Measurements from ENCODE around the gene NDEL1. TPM values are rescaled to one million over a fixed set of nuclear protein-coding genes. Genes with fewer than 3 reads are reported as not detected.

The NDEL1 gene
- total RNA-seq, 1 donor from 2014 or later, result 24.8 TPM

DNA sequence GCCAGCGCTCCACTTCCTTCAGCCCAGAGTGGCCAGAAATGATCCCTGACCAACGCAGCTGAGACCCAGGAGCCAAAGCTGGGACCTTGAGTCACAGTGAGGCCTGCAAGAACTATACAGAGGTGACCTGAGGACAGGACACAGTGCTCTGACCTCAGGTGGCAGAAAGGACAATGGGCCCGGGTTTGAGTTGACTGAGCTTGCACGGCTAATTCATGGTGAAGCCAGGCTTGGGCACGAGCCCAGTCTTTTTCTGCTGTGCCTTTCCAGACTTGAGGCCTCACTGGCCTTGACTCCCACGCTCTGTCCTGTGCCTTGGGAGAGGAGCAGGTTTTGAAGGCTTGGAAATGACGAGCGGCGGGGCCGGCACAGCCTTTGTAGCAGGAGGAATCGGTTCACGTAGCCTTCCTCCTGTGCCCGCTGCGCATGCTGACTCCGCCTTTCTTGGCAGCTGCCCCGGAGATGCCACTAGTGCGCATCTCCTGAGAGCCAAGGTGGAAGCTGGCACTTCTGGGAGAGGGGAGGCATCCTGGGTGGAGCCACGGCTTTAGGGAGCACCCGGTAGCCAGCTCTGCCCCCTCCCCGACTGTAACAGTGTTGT, 34.9 kb downstream of the NDEL1 start:
- DNase-seq (peak; percentile 78), ATAC-seq (ENCODE audit: poor library complexity) (peak; percentile 62)
- intact Hi-C loops (cut with DNase I), result no loop called here

DNA sequence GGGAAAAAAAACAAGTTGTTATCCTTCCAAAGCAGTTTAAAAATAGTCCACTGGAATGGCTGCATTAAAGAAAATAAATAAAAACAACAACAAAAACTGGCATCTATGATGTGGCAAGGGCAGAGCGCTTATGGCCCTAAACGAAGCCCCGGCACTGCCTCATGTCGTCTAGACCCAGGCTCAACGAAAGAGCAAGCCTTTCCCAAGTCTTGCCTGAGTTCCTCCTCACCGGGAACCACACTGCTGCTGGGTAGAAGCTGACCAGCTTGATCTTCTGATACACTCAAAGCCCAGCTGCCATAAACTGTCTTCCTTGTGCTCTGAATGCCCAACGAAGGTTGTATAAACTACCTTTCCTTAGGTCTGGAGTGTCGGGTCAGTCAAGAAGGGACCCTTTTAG, 37.0 kb downstream of the NDEL1 start:
- DNase-seq (no peak), ATAC-seq (ENCODE audit: poor library complexity) (no peak)
- intact Hi-C loops (cut with DNase I), result no loop called here

DNA sequence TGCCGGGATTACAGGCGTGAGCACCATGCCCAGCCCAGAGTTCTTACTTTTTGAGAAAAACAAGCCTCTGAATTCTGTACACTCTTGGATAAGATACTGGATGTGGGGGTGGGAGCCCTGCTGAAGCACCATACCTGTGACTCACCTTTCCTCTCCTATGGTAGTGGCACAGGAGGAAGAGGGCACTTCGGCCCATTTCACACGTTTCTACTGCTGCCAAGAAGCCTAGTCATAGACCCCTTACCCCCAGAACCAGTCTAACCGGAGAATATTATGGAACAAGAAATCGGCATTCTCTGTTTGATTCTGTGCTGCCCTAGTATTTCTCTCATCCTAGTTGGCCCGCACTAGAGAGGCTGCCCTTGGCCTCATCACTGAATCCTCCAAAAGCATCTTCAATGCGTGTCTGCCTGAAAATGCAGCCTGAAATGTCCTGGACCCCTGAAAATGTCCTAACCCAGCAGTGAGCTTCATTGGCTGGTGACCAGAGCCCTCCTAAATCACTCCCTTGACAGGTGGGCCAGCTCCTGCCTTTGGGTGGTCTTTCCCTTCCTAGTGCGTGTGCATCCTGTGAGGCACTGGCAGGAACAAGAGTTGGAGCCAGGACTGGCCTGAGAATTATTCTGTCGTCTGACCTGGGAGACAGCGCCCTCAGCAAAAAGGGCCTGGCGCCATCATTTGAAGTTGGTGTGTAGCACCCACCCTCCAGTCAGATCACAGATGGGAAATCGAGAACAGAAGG, 37.9 kb downstream of the NDEL1 start:
- DNase-seq (no peak), ATAC-seq (ENCODE audit: poor library complexity) (no peak)
- intact Hi-C loops (cut with DNase I), result no loop called here

DNA sequence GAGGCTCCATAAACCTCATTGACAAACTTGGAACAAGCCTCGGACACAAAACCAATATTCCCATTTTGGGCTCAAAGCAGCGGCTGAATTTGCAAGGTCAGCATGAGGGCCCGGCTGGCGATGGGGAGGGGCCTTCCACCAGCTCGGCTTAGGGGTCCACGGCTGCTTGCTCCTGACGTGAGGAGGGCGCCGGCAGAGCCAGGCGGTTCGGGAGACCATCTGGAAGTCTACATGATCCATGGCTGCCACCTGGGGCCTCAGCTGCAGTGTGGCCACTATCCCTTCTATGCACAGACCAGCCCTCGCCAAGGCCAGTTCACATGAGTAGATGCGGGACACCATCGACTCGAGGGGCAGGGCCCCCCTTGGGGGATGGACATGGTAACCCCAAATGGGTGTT, 39.1 kb downstream of the NDEL1 start:
- DNase-seq, result no peak
- intact Hi-C loops (cut with DNase I), result no loop called here
- no peak for ATAC-seq (ENCODE audit: poor library complexity)

DNA sequence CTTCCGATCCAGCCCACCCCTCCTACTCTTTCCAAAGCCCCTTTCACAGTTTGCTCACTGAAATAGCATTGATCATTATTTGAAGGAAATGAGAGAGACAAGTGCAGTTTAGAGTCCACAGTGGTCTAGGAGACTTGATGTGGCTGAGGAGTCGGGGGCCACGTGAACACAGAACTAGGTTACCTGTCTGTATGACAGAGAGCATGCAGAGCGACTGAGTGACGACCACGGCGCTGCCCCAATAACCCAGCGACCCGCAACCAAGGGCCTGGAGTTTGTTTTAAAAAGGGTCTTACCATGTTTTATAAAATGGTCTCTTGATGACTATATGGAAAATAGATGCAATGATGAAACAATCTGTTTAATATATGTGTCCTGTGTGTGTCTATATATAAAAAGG, 39.5 kb downstream of the NDEL1 start:
- ATAC-seq (ENCODE audit: poor library complexity), result no peak
- DNase-seq, result no peak
- intact Hi-C loops (cut with DNase I), result no loop called here

DNA sequence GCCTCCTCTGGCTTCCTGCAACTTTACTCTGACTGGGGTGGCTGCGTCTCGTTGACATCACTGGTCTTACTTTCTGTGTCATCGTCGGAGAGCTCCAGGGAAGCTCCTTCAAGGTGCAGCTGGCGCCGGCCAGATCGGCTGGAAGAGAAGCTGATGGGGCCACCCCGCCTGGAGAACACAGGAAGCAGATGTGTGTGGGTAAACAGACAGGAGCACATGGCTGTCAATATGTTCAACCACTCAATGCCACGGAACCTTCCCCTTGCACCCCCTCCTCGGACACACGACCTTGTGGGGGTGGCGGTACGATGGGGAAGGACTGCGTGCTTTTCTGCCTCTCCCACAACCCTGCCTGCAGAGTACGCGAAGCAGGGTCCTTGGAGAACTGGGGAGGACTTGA, 40.1 kb downstream of the NDEL1 start:
- intact Hi-C loops (cut with DNase I), result no loop called here
- DNase-seq, result no peak
- ATAC-seq (ENCODE audit: poor library complexity), result no peak

DNA sequence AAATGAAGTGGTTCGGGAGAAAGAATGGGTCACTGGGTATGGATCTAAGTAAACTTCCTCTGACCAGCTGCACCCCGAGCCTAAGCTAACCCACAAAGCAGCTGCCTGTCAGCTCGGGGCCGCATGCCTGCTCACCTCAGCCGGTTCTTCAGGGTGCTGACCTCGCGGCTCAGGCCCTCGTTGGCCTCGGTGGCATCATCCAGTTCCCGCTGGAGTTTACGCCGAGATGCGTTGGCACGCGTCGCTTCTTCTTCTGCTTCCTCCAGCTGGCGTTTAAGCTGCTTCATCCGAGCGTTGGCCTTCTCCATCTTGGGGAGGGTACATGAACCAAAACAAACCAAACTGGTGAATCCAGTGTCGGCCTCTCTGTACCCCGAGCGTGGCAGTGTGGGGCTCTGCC, 41.1 kb downstream of the NDEL1 start:
- ATAC-seq (ENCODE audit: poor library complexity), result no peak
- DNase-seq, result no peak
- intact Hi-C loops (cut with DNase I), result no loop called here

DNA sequence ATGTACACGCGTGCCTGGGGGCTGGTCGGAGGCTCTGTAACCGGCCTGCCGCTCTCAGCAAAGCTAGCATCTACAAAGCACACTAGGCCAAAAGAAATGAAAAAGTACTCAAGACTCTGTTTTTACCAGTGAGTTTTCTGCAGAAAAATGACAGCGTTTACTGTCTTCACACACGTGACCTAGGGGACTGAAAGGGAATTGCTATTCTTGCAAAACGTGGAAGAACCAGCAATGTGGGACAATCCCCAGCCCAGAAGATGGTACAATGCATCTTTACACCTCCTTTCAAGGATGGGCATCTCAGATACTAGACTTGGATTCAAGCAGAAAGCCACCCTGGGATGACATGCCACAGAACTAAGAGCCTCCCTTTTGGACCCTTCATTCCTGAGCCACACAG, 41.5 kb downstream of the NDEL1 start:
- no peak for ATAC-seq (ENCODE audit: poor library complexity)

DNA sequence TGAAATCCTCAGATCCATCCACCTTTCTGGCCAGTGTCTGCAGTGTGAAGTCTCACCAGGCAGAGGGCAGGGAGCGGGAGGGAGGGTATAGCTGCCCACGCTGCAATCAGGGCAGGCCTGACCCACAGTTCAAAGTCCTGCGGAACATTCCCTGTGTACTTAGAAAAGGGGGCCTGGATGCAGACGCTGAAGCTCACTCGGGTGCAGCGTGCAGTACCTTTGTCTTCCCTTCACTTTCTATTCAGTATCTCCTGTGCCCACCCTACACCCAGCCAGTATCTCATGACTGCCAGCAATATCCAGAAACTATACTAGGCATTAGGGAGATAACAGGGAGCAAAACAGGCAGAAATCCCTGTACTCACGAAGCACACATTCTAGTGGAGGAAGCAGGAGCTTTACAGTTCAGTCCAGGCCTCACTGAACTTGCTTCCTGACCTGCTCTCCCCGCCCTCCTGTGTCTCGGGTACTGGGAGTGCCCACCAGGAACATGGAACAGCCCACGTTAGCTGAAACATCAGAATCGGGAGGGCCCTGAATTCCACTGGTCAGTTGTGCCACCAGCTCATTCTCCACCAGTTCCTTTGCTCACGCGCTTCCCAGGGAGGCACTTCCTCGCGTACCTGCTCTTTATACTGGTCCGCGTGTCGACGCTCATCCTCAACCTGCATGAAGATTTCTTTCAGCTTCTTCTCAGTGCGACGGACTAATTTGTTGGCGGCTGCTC, 42.2 kb downstream of the NDEL1 start:
- no peak for DNase-seq
- intact Hi-C loops (cut with DNase I), result no loop called here
- ATAC-seq (ENCODE audit: poor library complexity), result no peak

More for the DNA sequence above, 41.5 kb downstream of the NDEL1 start:
- DNase-seq, result no peak
- intact Hi-C loops (cut with DNase I), result no loop called here

DNA sequence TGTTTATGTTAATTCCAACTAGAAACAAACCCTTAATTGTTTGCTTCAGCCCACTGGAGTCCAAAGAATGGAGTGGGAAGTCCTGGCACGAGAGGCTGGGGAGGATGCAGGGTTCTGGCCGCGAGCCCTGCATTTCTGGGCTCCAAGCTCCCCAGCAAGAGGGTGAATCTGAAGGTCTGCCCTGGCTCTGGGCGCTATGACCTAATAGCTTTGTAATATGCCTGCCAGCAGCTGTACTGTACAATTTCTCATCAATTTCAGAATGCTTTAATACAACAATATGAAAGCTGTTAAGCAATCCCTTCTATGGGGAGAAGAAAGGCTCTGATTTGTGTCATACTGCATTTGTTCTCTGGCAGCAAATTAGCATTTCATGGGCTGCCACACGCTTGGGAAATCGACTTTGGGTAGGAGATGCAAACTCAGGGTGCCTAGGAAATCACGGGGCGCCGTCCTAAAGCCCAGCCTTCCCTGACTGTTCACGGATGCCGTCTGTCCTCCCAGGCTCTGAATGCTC, 43.8 kb downstream of the NDEL1 start:
- intact Hi-C loops (cut with DNase I), result no loop called here
- peak; percentile 82 for DNase-seq
- peak; percentile 80 for ATAC-seq (ENCODE audit: poor library complexity)

DNA sequence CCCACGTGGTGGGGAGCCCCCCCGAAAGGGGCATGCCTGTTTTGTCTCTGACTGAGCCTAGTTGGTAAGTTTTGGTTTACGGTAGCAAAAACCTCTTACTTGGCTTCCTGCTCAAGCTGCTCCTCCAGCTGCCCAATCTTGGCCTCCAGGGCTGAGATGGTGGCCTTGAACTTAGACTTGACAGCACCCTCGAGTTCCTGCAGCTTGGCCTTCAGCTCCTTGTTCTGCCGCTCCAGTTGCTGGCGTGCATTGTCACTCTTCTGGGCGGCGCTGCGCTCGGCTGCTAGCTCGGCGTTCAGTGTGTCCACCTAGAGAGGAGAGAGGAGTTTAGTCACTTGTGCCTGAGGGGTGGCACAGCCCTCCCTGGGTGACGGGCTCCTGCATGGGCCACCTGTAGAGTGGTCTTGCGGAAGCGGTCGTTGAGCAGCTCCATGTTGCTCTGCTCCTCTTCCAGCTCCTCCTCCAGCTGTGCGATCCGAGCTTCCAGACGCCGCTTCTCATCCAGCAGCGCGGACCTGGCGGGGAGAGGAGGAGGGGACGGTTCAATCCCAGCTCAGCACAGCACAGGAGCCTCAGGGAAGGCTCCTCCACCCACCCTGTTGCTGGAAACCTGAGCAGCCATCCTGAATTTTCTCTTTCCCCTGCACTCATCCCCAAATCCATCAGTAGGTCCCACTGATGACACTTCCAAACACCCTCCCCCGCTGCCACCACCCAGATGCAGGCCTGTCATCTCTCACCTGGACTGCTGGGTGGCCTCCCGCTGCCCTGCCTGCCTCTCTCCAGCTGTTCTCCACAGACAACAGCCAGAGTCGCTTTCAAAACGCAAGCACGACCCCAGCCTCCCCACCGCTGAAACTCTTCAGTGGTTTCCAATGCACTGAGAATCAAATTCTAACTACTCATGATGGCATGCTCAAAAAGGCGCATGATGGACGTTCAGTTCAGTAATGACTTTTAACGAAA, 44.6 kb downstream of the NDEL1 start:
- ATAC-seq (ENCODE audit: poor library complexity) (no peak), DNase-seq (no peak)
- intact Hi-C loops (cut with DNase I), result no loop called here

DNA sequence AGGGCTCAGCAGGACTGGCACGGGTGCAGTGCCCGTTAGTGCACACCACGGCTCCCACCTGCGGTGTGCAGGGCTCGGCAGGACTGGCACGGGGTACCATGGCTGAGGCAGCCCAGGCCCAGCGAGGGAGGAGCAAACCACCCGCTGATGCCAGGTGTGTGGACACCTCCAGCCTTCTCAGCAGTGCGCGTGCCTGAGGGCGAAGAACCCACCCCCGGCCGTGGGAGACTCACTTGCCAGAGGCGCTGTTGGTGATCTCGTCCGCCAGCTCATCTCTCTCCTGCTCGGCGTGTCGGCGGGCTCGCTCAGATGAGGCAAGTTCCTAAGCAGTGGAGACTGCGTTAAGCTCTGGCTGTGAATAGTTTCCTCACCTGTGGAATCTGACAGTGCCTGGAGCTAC, 45.4 kb downstream of the NDEL1 start:
- intact Hi-C loops (cut with DNase I), result no loop called here
- ATAC-seq (ENCODE audit: poor library complexity) (no peak), DNase-seq (no peak)

DNA sequence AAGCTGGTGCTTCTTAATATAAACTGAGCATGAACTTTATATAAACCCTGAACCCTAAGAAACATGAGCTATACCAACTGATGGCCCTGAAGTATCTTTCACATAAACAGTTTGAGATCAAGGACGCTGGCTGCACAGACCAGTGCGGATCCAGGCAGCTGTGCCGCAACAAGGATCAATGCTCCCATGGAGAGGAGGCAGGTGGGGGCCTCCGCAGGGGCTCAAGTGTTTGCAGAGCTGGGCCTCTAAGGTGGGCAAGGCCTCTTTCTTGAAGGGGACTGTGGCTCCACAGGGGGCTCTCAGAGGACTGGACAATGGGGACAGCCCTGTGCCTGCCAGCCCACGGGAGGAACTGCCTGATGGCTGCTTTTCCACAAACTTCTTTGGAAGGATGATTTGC, 46.0 kb downstream of the NDEL1 start:
- no peak for ATAC-seq (ENCODE audit: poor library complexity)
- intact Hi-C loops (cut with DNase I), result no loop called here
- DNase-seq, result no peak

DNA sequence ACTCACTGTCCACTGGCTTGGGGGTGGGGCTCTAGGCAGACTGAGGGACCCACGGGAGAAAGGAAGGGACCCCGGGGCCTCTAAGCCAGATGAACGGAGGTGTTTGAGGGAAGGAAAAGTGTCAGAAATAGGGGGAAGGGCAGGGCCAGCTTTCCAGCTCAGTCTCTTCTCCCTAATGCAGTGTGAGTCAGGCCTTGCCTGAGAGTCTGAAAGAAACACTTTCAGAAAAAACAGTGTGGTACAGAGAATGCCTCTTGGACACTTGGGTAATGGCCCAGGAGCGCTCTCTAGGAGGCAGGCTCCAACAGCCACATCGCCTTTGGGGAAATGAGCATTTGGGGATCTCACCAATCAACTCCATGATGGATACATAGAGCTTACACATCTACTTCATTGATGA, 46.9 kb downstream of the NDEL1 start:
- DNase-seq (no peak), ATAC-seq (ENCODE audit: poor library complexity) (no peak)
- intact Hi-C loops (cut with DNase I), result no loop called here

DNA sequence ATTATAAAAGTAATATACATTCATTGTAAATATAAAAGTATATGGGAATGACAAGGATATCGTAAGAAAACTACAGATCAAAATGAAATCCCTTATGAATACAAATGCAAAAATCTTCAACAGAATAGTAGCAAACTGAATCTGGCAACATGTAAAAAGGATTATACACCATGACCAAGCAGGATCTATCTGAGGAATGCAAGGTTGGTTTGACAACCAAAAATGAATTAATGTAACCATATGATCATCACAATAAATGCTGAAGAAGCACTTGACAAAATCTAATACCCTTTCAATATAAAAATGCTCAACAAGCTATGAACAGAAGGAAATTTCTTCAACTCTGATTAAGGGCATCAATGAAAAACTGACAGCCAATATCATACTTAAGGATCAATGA, 48.8 kb downstream of the NDEL1 start:
- intact Hi-C loops (cut with DNase I), result no loop called here
- ATAC-seq (ENCODE audit: poor library complexity), result no peak

DNA sequence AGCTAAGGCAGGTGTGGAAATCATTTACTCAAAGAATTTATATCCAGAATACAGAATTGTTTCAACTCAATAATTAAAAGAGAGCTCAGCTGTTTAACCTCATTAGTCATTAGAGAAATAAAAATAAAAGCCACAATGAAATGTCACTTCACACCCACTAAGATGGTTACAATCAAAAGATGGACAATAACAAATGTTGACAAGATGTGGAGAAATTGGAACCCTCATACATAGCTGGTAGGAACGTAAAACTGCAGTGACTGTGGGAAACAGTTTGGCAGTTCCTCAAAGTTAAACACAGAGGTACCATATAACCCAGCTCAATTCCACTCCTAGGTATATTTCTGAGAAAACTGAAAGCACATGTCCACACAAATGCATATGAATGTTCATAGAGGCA, 49.8 kb downstream of the NDEL1 start:
- no peak for ATAC-seq (ENCODE audit: poor library complexity)
- DNase-seq, result no peak
- intact Hi-C loops (cut with DNase I), result no loop called here

More for the DNA sequence above, 48.8 kb downstream of the NDEL1 start:
- no peak for DNase-seq

DNA sequence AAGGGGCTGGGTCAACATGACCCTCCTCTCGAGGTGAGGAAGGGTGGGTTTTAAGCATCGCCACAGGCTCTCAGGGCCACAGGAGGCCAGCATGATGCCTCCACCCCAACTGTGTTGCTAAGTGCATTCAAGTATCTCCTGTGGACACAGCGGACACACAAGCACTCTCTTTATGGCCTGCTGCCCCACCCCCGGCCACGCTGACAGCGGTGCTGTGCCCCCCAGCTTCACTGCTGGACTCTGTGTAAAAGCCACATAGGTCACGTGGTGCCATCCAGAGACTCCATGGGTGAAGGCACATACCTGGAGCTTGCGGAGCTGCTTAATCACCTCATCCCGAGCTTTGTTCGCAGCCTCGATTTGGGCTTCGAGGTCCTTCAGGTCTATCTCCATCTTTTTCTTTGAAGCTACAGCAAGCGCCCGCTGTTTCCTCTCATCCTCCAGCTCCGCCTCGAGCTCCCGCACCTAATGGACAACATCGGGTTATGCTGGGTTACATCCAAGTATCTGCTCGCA, 51.5 kb downstream of the NDEL1 start:
- intact Hi-C loops (cut with DNase I), result no loop called here
- ATAC-seq (ENCODE audit: poor library complexity) (no peak), DNase-seq (no peak)

DNA sequence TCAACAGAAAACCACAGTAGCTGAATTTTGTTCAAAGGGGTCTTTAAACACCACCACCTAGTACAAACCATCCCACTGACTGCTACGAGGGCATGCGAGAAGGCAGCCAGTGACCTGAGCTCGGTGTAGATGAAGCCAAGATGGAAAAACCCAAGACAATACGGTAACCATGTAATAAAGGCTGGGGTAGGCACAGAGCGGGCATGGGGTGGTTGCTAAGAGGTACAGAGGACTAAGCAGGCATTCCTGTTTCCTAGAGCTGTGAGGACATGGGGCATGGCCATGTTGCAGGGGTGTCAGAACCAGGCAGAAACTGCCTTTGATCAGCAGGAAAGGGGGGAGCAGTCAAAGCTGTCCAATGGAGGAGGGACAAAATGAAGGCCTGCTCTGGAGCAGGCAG, 52.1 kb downstream of the NDEL1 start:
- no peak for ATAC-seq (ENCODE audit: poor library complexity)

DNA sequence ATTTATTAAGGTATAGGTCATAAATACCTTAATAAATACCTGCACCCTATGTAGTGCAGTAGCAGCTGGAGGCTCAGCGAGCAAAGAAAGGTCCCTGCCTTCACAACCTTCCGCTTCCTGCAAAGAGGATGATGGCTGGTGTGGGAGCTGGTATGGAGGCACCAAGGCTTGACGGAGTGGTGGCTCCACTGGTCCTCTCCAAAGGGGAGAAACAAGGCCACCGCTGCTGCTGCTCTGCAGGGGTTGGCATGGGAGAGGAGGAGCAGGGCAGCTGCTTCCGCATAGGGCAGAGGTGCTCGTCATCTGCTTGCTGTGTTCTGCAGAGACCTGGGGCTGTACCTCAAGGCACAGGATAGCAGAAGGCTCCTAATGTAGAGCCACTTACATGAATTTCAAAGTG, 52.8 kb downstream of the NDEL1 start:
- DNase-seq (no peak), ATAC-seq (ENCODE audit: poor library complexity) (no peak)
- intact Hi-C loops (cut with DNase I), result no loop called here

More for the DNA sequence above, 52.1 kb downstream of the NDEL1 start:
- DNase-seq, result no peak
- intact Hi-C loops (cut with DNase I), result no loop called here

Measured in Right ventricle myocardium superior (tissue), 1 donor.